GM12878 (cell line): ENCODE measurements around the gene IGF2R. TPM values are rescaled to one million over a fixed set of nuclear protein-coding genes. Genes with fewer than 3 reads are reported as not detected.

ENCODE experiments used
- ATAC-seq: fragments of 200-7000 bp; cut with Tn5 transposase; 3 replicates; pipeline ENCODE4 v1.9.1; 2020; ENCODE audit warnings: mild to moderate bottlenecking, moderate library complexity
- BruUV-seq: library from RNA; stranded (reverse); fragments of 400-500 nt; replicated peaks from 2 replicates; lab custom pipeline; 2021; lab: Mats Ljungman, UMichigan
- CTCF ChIA-PET: fragments of 300-600 bp; sonication (Branson Sonifier 250); formaldehyde crosslinking; extraction: SDS; loops from one replicate; lab custom pipeline; 2021; ENCODE audit warnings: inconsistent platforms; lab: Yijun Ruan, JAX
- POLR2A ChIA-PET: fragments of 350-600 bp; formaldehyde crosslinking; extraction: SDS; loops from one replicate; lab custom pipeline; 2021; ENCODE audit warnings: inconsistent platforms; lab: Charles Lee
- RAD21 ChIA-PET: fragments of 300-600 bp; sonication (Branson Sonifier 250); formaldehyde crosslinking; loops from one replicate; lab custom pipeline; 2023; ENCODE audit warnings: antibody characterized with exemption; ENCODE audit not compliant: unreplicated experiment; lab: Charles Lee
- SMC1A ChIA-PET: fragments of 300-600 bp; sonication (Branson Sonifier 250); formaldehyde crosslinking; loops from one replicate; lab custom pipeline; 2023; ENCODE audit not compliant: unreplicated experiment, uncharacterized antibody; lab: Charles Lee
- DNase-seq: peaks from one replicate; pipeline ENCODE4 v3.0.0-alpha.2; 2011; ENCODE audit warnings: low read depth, low spot score
- FAIRE-seq: peaks from 3 replicates; lab custom pipeline; 2011; peaks lifted over from hg19 to GRCh38; lab: Jason Lieb, UNC
- H2AFZ ChIP-seq: 2 replicates; pipeline ENCODE4 v1.6.0; 2011; ENCODE audit warnings: low read depth, low read length, control low read depth; ENCODE audit not compliant: control insufficient read depth
- H3K27ac ChIP-seq: 2 replicates; pipeline ENCODE4 v1.5.1; 2011; ENCODE audit warnings: control low read depth; ENCODE audit not compliant: control insufficient read depth, insufficient read depth
- H3K27me3 ChIP-seq, 2 experiments: replicated peaks in 1 of 2; 2 replicates each; pipeline versions ENCODE4 v1.6.0 to v1.6.1; 2011; ENCODE audit warnings: low read length in 1 of 2; ENCODE audit not compliant: control insufficient read depth in 2 of 2, insufficient read depth in 2 of 2
- H3K36me3 ChIP-seq, 2 experiments: 2 replicates each; pipeline ENCODE4 v1.5.1; 2011; ENCODE audit warnings: low read length in 1 of 2; ENCODE audit not compliant: control insufficient read depth in 2 of 2, insufficient read depth in 2 of 2
- H3K4me1 ChIP-seq: 2 replicates; pipeline ENCODE4 v1.6.1; 2011; ENCODE audit warnings: mild to moderate bottlenecking, low read length, moderate library complexity, mixed read lengths; ENCODE audit not compliant: control insufficient read depth, insufficient read depth
- H3K4me2 ChIP-seq: 2 replicates; pipeline ENCODE4 v1.6.0; 2011; ENCODE audit warnings: control low read depth; ENCODE audit not compliant: control insufficient read depth, insufficient read depth
- H3K4me3 ChIP-seq: fragments of 200-600 bp; sonication (generic); 2 replicates; pipeline ENCODE4 v1.5.1; 2016
- H3K79me2 ChIP-seq: 2 replicates; pipeline ENCODE4 v1.6.0; 2011; ENCODE audit warnings: low read length; ENCODE audit not compliant: control insufficient read depth, insufficient read depth
- H3K9ac ChIP-seq: 2 replicates; pipeline ENCODE4 v1.8.0; 2011; ENCODE audit warnings: low read length, control low read depth, mixed read lengths; ENCODE audit not compliant: control insufficient read depth, insufficient read depth
- H3K9me3 ChIP-seq: replicated peaks from 3 replicates; pipeline ENCODE4 v1.5.1; 2011; ENCODE audit warnings: mild to moderate bottlenecking, low read length; ENCODE audit not compliant: control insufficient read depth, insufficient read depth
- H4K20me1 ChIP-seq: 2 replicates; pipeline ENCODE4 v1.6.0; 2011; ENCODE audit not compliant: control insufficient read depth, insufficient read depth
- CHD2 ChIP-seq: IDR thresholded peaks from 2 replicates; pipeline ENCODE4 v1.6.1; 2011; ENCODE audit warnings: low read depth, low read length, improper control_type of control experiment, borderline replicate concordance
- EED ChIP-seq: sonication (generic); IDR thresholded peaks from 2 replicates; pipeline ENCODE4 v1.6.1; 2016; ENCODE audit warnings: antibody characterized with exemption, low read depth
- EP300 ChIP-seq, 2 experiments: fragments of 150-350 bp in 1 of 2; IDR thresholded peaks; 2 replicates each; pipeline ENCODE4 v1.6.1; 2011 to 2012; ENCODE audit warnings: low read depth in 2 of 2, low read length in 2 of 2, borderline replicate concordance in 1 of 2, improper control_type of control experiment in 1 of 2, inconsistent platforms in 1 of 2; ENCODE audit not compliant: control insufficient read depth in 1 of 2
- MYC ChIP-seq: IDR thresholded peaks from 2 replicates; pipeline ENCODE4 v1.6.1; 2011; ENCODE audit warnings: mild to moderate bottlenecking, low read length, moderate library complexity, inconsistent platforms; ENCODE audit not compliant: insufficient read depth, insufficient replicate concordance, insufficient read length, severe bottlenecking
- NR2C1 ChIP-seq: fragments of 450-650 bp; IDR thresholded peaks from 2 replicates; pipeline ENCODE4 v1.6.1; 2017; ENCODE audit warnings: antibody characterized with exemption, mild to moderate bottlenecking, moderate library complexity
- NR2F1 ChIP-seq: fragments of 450-650 bp; conservative IDR thresholded peaks from 2 replicates; pipeline ENCODE4 v1.6.1; 2017; ENCODE audit warnings: mild to moderate bottlenecking
- NRF1 ChIP-seq: conservative IDR thresholded peaks from 2 replicates; pipeline ENCODE4 v1.6.1; 2011; ENCODE audit warnings: mild to moderate bottlenecking, low read depth, low read length, improper control_type of control experiment
- RAD51 ChIP-seq: fragments of 450-650 bp; IDR thresholded peaks from 2 replicates; pipeline ENCODE4 v1.6.1; 2016; ENCODE audit warnings: moderate library complexity, mild to moderate bottlenecking, inconsistent platforms
- SMAD1 ChIP-seq: fragments of 450-650 bp; IDR thresholded peaks from 2 replicates; pipeline ENCODE4 v1.6.1; 2018; ENCODE audit warnings: mild to moderate bottlenecking, low read depth; ENCODE audit not compliant: partially characterized antibody
- SMARCA5 ChIP-seq: fragments of 450-650 bp; IDR thresholded peaks from 2 replicates; pipeline ENCODE4 v1.6.1; 2017; ENCODE audit warnings: mild to moderate bottlenecking
- STAT1 ChIP-seq: fragments of 450-650 bp; conservative IDR thresholded peaks from 2 replicates; pipeline ENCODE4 v1.6.1; 2014; ENCODE audit warnings: antibody characterized with exemption, mild to moderate bottlenecking
- TCF7 ChIP-seq: IDR thresholded peaks from 2 replicates; pipeline ENCODE4 v1.6.1; 2014; ENCODE audit warnings: antibody characterized with exemption, borderline replicate concordance
- ZBED1 ChIP-seq: IDR thresholded peaks from 2 replicates; pipeline ENCODE4 v1.6.1; 2016; ENCODE audit warnings: borderline replicate concordance
- WGBS: methylation state at CpG from one replicate; pipeline ENCODE4 v1.1.6; 2016; ENCODE audit warnings: low lambda C conversion rate; ENCODE audit not compliant: insufficient replicate concordance, insufficient coverage; ENCODE audit errors: missing lambda C conversion rate; 5-methylcytosine and 5-hydroxymethylcytosine counted together
- in situ Hi-C: fragments of 300-500 bp; cut with MboI; formaldehyde crosslinking; loops from 9 replicates; pipeline ENCODE4 v1.14.3; 2018; ENCODE audit warnings: mixed read lengths
- intact Hi-C: fragments of 100-400 bp; cut with micrococcal nuclease; formaldehyde crosslinking; loops from one replicate; pipeline ENCODE4 v1.14.2; 2022; ENCODE audit not compliant: unreplicated experiment
- polyA plus RNA-seq, 11 experiments: library from polyadenylated mRNA; depleted of rRNA in 4 of 11; unstranded in 6 of 11; stranded (reverse) in 5 of 11; fragments of >200 nt; fragmentation: Nextera tagmentation in 4 of 11; fragmentation: Illumina TruSeq in 1 of 11; extraction: Ambion mirVana in 4 of 11; extraction: Trizol in 1 of 11; gene quantifications; 1 replicate in 1 of 11; 2 replicates in 10 of 11; pipeline versions ENCODE4 v1.2.1 to v1.2.3, GENCODE V29; 2011 to 2016; ENCODE audit warnings: inconsistent platforms in 2 of 11, missing spikeins in 2 of 11, low read depth in 1 of 11
- total RNA-seq, 4 experiments: library from RNA; depleted of rRNA in 3 of 4; stranded (reverse); fragments of >200 nt in 3 of 4; fragmentation: Illumina TruSeq in 1 of 4; extraction: Trizol in 1 of 4; gene quantifications; 2 replicates each; pipeline versions ENCODE4 v1.2.1 to v1.2.3, GENCODE V29; 2013 to 2021
- TF ChIP-seq, protein P1 (sequence below): fragments of 150-350 bp; IDR thresholded peaks from 2 replicates; pipeline ENCODE4 v1.6.1; 2014; ENCODE audit warnings: mild to moderate bottlenecking, low read depth, low read length
- TF ChIP-seq, protein P2 (sequence below): IDR thresholded peaks from 2 replicates; pipeline ENCODE4 v1.6.1; 2012; ENCODE audit warnings: low read depth, low read length, improper control_type of control experiment
- TF ChIP-seq, protein P3 (sequence below): IDR thresholded peaks from 2 replicates; pipeline ENCODE4 v1.6.1; 2012; ENCODE audit warnings: low read depth, low read length, improper control_type of control experiment

Gene IGF2R
- total and polyA plus RNA-seq, 10 of the 15 experiments (the other 5 are each of a cell fraction or from before 2014, with no cell fraction given): 1.00 to 40.1 (median 16.8) TPM

DNA sequence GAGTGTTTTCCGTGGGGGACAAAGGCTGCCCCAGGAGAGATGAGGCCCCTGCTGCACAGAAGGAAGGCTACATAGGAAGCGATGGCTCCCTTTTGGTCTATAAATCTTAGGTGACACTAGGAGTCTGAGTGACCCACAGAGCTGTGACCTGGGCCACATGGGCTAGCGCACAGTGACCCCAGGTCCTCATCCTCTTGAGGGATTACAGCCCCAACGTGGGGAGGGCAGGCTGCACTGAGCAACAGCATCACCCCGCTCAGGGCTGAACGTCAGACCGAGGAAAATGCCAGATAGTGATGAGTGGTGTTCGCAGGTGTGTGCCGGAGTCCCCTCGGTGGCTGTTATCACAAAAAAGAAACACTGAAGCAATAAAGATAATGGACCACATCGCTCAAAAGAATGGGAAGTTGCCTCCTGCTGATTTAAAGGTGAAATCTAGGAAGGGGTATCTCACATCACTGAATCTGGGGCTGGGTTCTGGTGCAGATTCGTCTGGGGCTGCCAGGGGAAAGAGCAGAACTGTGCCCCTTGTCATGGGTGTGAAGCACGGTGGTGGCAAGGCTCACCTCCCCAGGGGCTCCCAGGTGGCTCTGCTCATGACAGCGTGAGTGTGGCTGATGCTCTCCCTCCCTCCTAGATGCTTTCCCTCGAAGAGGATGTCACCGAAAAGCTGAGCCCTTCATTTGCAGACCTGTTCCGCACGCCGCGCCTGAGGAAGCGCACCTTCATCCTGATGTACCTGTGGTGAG lies 167.2 kb downstream of the IGF2R start:
- intact Hi-C loops (loop anchor here (10.0 kb wide), 1 partner anchor 529 kb away; the partner anchor contains the start of gene LPA), in situ Hi-C loops (no loop called here)
- 62% methylated on average over 21 of the region's 21 CpGs for WGBS
- Histone ChIP-seq H3K9me3 (no peaks in the 10 kb centered on the region), H3K27me3 (no peaks in the 10 kb centered on the region), H3K4me3 (no peak overlapping the region), H3K9ac (no peak overlapping the region), H3K4me2 (no peak overlapping the region), H4K20me1 (no peaks in the 10 kb centered on the region), H3K27ac (no peak overlapping the region), H2AFZ (no peak overlapping the region), H3K4me1 (no peaks in the 10 kb centered on the region), H3K36me3 (no peaks in the 10 kb centered on the region), H3K79me2 (no peaks in the 10 kb centered on the region)
- no TSS peak for BruUV-seq
- FAIRE-seq: no peak
- ChIA-PET CTCF (interaction anchor here (4.2 kb wide), 1 partner anchor 319 kb away, joined by 49 read pairs; no protein-coding TSS in a partner anchor), RAD21 (interaction anchor here (1.1 kb wide), 1 partner anchor 320 kb away, joined by 3 read pairs; no protein-coding TSS in a partner anchor), SMC1A (interaction anchor here (2.9 kb wide), 1 partner anchor 319 kb away, joined by 23 read pairs; no protein-coding TSS in a partner anchor), POLR2A (no interaction called here)
- ATAC-seq: no peak
- no peak for DNase-seq
- no peak for TF ChIP-seq RAD51
- no peak for TF ChIP-seq STAT1
- TF ChIP-seq, protein P1, sequence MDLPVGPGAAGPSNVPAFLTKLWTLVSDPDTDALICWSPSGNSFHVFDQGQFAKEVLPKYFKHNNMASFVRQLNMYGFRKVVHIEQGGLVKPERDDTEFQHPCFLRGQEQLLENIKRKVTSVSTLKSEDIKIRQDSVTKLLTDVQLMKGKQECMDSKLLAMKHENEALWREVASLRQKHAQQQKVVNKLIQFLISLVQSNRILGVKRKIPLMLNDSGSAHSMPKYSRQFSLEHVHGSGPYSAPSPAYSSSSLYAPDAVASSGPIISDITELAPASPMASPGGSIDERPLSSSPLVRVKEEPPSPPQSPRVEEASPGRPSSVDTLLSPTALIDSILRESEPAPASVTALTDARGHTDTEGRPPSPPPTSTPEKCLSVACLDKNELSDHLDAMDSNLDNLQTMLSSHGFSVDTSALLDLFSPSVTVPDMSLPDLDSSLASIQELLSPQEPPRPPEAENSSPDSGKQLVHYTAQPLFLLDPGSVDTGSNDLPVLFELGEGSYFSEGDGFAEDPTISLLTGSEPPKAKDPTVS: no peak
- no peak for TF ChIP-seq NRF1
- TF ChIP-seq SMARCA5: no peak
- no peak for TF ChIP-seq NR2C1
- TF ChIP-seq, protein P2, sequence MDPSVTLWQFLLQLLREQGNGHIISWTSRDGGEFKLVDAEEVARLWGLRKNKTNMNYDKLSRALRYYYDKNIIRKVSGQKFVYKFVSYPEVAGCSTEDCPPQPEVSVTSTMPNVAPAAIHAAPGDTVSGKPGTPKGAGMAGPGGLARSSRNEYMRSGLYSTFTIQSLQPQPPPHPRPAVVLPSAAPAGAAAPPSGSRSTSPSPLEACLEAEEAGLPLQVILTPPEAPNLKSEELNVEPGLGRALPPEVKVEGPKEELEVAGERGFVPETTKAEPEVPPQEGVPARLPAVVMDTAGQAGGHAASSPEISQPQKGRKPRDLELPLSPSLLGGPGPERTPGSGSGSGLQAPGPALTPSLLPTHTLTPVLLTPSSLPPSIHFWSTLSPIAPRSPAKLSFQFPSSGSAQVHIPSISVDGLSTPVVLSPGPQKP: no peak
- TF ChIP-seq EED: no peak
- TF ChIP-seq NR2F1: no peak
- no peak for TF ChIP-seq ZBED1
- TF ChIP-seq, protein P3, sequence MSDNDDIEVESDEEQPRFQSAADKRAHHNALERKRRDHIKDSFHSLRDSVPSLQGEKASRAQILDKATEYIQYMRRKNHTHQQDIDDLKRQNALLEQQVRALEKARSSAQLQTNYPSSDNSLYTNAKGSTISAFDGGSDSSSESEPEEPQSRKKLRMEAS: no peak
- TF ChIP-seq SMAD1: no peak
- no peak for TF ChIP-seq CHD2
- no peak for TF ChIP-seq TCF7
- no peak for TF ChIP-seq MYC
- no peak for TF ChIP-seq EP300 (IDR thresholded peaks at IDR 0.05; ENCODE audit: borderline replicate concordance in 1 of 2, control insufficient read depth in 1 of 2, low read depth in 2 of 2, low read length in 2 of 2)
